ENCODE measurements around the gene ATL3. TPM values are rescaled to one million over a fixed set of nuclear protein-coding genes. Genes with fewer than 3 reads are reported as not detected.

Gene ATL3
- total and polyA plus RNA-seq, 2 of the 13 experiments (the other 11 are each of a cell fraction or from before 2014, with no cell fraction given) = not detected

GRCh38 chr11:63622323-63622722 is 48.9 kb downstream of the ATL3 start (continued):
- 0 out of 2 replicates have a peak, but pooled peaks have one; percentile 20 for TF ChIP-seq ARID5B (CRISPR knock-in tag; IDR thresholded peaks at IDR 0.05)
- TF ChIP-seq ZNF496 (CRISPR knock-in tag; IDR thresholded peaks at IDR 0.05; ENCODE audit: insufficient replicate concordance) = no peak
- TF ChIP-seq ZNF605 (CRISPR knock-in tag; IDR thresholded peaks at IDR 0.05) = no peak
- peak; percentile 52; the same call in 1 of the 2 replicates for TF ChIP-seq HMG20A (CRISPR knock-in tag; IDR thresholded peaks at IDR 0.05; ENCODE audit: borderline replicate concordance)
- peak; percentile 10 for TF ChIP-seq TEAD3 (CRISPR knock-in tag; optimal IDR thresholded peaks at IDR 0.05; ENCODE audit: borderline replicate concordance)
- TF ChIP-seq ZMYM2 (CRISPR knock-in tag; IDR thresholded peaks at IDR 0.05) = no peak
- TF ChIP-seq ZBTB33 (CRISPR knock-in tag; IDR thresholded peaks at IDR 0.05) = no peak
- TF ChIP-seq CSRNP1 (CRISPR knock-in tag; IDR thresholded peaks at IDR 0.05) = no peak
- no peak for TF ChIP-seq ZNF34 (CRISPR knock-in tag; IDR thresholded peaks at IDR 0.05; ENCODE audit: borderline replicate concordance)
- no peak for TF ChIP-seq E2F5 (CRISPR knock-in tag; conservative IDR thresholded peaks at IDR 0.05)
- no peak for TF ChIP-seq DPF2 (CRISPR knock-in tag; IDR thresholded peaks at IDR 0.05; ENCODE audit: borderline replicate concordance, low read depth)
- no peak for TF ChIP-seq ZNF547 (CRISPR knock-in tag; IDR thresholded peaks at IDR 0.05)
- no peak for TF ChIP-seq PHF21A (CRISPR knock-in tag; IDR thresholded peaks at IDR 0.05)
- no peak for TF ChIP-seq MXD3 (CRISPR knock-in tag; IDR thresholded peaks at IDR 0.05)
- TF ChIP-seq SATB2 (CRISPR knock-in tag; IDR thresholded peaks at IDR 0.05) = no peak

Data from HepG2 (cell line).